HFF-Myc (cell line): ENCODE data around the gene THSD7B.

ENCODE experiments used
- DNase-seq: peaks from one replicate; pipeline ENCODE4 v3.0.0-alpha.2; 2011; ENCODE audit warnings: low read depth; ENCODE audit errors: extremely low read depth
- H3K4me3 ChIP-seq: replicated peaks from 2 replicates; pipeline ENCODE4 v1.5.1; 2011; ENCODE audit warnings: low read depth, mild to moderate bottlenecking, control low read depth, low read length
- CTCF ChIP-seq: IDR thresholded peaks from 2 replicates; pipeline ENCODE4 v1.5.1; 2012; ENCODE audit warnings: mild to moderate bottlenecking, low read depth, low read length, control low read depth; ENCODE audit errors: missing control alignments

Gene THSD7B

DNA sequence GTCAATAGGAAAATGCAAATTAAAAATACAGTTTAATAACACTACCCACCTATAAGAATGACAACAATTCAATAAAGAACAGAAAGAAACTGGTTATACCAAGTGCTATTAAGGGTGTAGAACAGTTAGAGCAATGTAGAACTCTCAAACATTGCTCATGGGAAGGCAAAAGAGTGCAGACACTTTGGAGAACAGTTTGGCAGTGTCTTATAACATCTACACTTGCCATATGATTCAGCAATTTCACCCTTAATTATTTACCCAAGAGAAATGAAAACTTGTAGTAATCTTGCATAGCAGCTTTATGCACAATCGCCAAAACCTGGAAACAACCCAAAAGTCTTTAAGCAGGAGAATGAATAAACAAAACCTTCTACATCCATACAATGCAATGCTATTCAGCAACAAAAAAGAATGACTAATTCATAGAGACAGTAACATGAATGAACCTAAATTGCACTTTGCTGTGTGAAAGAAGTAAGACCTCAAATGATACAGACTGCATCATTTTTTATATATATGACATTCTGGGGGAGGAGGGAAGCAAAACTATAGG lies 455.2 kb downstream of the THSD7B start:
- TF ChIP-seq CTCF = no peak
- no peak overlapping the region for H3K4me3 ChIP-seq
- DNase-seq = no peak

GRCh38 chr2:137221797-137222492 lies 456.6 kb downstream of the THSD7B start:
- no peak for DNase-seq
- TF ChIP-seq CTCF = no peak
- no peak overlapping the region for H3K4me3 ChIP-seq

- no peak overlapping the region for H3K4me3 ChIP-seq
- DNase-seq = no peak
- TF ChIP-seq CTCF = no peak
Observed at GRCh38 chr2:137223722-137224121, 458.4 kb downstream of the THSD7B start.

- no peak overlapping the region for H3K4me3 ChIP-seq
- TF ChIP-seq CTCF = no peak
- DNase-seq = peak; percentile 32
Observed at GRCh38 chr2:137228566-137228965, 463.2 kb downstream of the THSD7B start.

- no peak overlapping the region for H3K4me3 ChIP-seq
- DNase-seq = no peak
- no peak for TF ChIP-seq CTCF
Observed at GRCh38 chr2:137229834-137230233, 464.5 kb downstream of the THSD7B start.

GRCh38 chr2:137231628-137232027 lies 466.3 kb downstream of the THSD7B start:
- no peak for DNase-seq
- TF ChIP-seq CTCF = no peak
- H3K4me3 ChIP-seq = no peak overlapping the region
